GM18502 (cell line): Measurements from ENCODE around the gene MAP2K3.

Experiments
- ATAC-seq: cut with Tn5 transposase; IDR thresholded peaks from one replicate; pipeline ENCODE4 v1.9.1; 2021; ENCODE audit warnings: mild to moderate bottlenecking; ENCODE audit not compliant: unreplicated experiment, poor library complexity

The MAP2K3 gene

GRCh38 chr17:21252289-21252795 lies 32.2 kb upstream of the MAP2K3 start:
- ATAC-seq = no peak

DNA sequence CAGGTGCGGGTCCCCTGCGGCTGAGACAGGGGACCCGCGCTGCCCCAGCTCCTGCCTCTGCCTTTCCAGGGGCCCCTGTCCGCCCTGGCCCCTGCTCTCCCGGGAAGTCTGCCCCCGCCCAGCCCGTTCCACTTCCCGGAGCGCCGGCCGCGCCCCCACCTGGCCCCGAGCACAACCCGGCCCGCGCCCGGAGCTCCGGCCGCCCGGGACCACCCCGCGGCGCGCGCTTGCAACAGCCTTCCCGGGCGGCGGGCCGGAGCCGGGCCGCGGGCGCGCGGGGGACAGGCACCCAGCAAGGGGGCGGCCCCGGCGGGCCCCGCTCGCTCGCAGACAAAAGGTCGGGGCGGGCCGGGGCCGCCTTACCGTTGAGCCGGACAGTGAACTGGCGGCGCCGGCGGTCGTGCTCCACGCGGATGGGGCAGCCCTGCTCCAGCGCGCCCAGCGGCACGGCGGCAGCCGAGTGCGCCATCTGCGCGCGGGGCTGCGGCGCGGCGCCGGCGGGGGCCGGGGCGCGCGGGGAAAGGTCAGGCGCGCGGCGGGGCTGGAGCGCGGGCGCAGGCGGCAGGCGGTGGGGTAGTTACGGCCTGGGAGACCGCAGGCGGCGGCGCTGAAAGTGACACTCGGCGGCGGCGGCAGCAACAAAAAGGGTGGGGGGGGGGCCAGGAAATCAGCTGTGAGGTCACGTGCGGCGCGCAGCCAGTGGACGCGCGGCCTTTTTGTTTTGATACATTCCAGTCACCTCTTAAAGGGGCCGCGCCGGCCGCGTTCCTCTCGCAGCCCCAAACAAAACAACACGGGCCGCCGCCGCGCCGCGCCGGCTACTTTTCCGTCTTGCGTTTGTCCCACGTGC lies 31.5 kb upstream of the MAP2K3 start, which contains the start of gene NATD1:
TSS of gene NATD1 (minus strand) at position 615 of the 850 bp plus-strand sequence. CDS start at position 469, 146 bp downstream.
- ATAC-seq = peak; percentile 74

DNA sequence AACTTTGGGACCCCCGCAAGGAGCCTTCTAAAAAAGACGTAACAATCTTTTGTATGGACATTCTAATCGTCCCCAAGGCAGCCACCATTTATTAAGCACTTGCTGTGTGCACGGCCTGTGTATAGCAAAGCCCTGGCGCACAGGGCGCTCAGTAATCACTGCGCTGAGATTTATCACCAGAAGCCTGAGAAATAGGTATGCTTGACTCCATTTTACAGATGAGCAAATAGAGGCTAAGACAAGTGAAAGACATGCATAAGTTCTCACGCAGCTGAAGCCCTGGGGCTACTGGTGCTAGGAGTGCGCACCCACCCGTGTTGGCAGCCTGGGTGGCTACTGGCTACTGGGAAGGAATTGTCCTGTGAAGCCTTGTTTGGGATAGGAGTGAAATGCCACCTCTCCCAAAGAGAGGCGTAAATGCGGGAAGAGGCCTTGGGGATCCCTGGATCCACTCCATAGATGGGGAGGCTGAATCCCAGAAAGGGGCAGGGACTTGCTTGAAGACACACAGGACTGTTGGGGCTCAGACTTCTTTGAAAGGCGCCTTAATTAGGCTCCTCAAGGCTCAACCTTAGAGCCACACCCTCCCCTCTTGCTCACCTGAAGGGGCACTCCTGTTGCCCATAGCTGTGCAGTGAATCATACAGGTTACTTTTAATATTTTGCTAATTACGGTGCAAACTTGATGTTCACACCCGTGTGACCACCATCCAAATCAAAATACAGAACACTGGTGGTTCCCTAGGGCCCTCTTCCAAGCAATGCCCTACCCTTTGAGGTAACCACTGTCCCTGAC lies 30.7 kb upstream of the MAP2K3 start:
- peak; percentile 18 for ATAC-seq

GRCh38 chr17:21258593-21258992 lies 25.9 kb upstream of the MAP2K3 start:
- no peak for ATAC-seq

DNA sequence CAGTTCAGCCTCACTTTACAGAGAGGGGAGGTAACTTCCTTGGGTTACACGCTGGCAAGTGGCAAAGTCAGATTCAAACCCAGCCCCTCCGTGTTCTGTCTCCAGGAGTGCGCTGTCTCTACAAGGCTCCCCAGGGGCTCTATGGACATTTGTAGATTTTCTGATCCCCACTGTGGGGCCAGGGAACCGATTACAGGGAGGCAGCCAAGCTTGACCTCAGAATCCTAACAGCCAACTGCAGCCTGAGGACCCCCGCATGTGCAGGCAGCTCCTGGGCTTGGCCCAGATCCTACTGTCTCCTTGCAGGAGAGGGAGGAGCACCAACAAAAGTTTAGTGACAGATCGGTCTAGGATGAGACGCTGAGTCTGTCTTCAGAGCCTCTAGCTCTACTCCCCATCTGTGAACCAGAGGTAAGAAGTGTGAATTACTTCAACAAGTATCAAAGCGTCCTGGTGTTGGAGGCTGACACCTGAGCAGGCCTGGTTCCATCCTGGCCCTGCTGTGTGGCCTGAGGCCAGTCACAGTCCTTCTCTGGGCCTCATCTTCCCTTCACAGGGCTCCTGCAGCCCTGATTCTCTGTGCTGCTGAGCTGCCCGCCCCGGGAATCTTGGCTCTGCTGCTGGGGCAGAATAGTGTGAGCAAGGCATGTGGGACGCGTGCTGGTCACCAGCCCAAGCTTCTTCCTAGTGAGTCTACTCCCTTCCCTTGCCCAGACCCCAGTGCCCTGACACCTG lies 22.1 kb upstream of the MAP2K3 start:
- no peak for ATAC-seq

GRCh38 chr17:21263376-21263775 lies 21.1 kb upstream of the MAP2K3 start:
- ATAC-seq = no peak

DNA sequence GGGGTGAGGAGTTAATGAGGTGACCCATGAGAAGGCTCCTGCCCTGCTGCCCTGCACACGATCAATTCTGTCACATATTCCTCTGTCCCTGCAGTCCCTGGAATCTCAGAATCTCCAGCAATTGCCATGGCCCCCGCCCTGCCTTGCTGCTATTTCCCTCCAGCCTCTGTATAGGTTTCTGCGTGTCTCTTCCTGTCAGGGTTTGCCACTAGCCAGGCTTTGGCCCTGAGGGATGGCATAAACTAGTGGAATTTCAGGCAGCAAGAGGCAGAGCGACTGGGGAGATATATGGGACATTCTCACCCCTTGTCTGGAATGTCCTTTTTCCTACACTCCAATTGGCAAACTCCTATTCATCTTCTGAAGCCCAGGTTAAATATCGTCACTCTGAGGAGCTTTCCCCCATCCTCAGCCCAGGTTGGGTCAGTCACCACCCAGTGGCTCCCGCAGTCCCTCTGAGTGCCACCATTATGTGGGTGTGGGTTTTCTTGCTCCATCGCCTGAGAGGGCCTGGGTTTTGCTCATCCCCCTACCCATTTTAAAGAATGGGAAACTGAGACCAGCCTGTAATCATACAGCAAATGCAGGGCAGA lies 15.8 kb upstream of the MAP2K3 start:
- no peak for ATAC-seq

- ATAC-seq = no peak
Observed at GRCh38 chr17:21269394-21269793, 15.1 kb upstream of the MAP2K3 start.

- no peak for ATAC-seq
Observed at GRCh38 chr17:21271454-21272183, 12.9 kb upstream of the MAP2K3 start.

- ATAC-seq = no peak
Observed at GRCh38 chr17:21272250-21272649, 12.3 kb upstream of the MAP2K3 start.

DNA sequence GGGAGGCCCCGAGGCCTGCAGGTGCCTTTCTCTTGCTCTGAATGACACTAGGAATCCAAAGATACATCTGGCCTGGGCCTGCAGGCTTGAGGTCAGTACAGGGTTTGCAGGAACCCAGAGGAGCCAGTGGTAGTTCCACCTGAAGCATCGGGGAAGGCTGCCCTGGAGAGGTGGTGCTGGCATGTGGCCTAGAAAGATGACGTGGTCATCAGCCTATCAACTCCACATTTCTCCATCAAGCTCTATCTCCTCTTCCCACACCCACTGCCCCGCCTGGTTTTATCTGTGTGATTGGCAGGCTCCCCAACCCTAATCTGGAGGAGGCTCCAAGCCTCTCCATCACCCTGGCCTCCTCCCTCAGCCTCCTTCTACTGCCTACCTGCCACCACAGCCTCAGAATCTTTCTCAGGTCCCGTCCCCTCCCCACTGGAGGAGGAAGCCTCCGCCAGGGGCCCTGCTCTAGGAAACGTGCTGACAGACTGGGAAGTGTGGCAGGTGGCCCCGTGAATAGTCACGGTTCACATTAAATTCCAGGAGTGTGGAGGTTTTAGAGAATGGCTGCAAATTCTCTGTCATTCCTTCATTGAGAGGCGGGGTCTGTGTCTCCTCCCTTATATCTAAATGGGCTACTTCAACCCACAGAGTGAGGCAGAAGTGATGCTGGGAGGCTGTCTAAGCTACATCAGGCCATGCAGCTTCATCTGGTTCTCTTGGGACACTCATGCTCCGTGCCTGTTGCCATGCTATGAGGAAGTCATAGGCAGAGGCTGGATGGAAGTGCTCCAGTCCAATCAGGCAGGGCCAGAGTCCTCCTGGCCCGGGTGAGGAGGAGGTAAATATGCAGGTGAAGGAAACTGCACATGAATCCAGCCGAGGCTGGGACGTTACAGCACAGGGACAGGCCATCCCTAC lies 11.4 kb upstream of the MAP2K3 start:
- no peak for ATAC-seq

DNA sequence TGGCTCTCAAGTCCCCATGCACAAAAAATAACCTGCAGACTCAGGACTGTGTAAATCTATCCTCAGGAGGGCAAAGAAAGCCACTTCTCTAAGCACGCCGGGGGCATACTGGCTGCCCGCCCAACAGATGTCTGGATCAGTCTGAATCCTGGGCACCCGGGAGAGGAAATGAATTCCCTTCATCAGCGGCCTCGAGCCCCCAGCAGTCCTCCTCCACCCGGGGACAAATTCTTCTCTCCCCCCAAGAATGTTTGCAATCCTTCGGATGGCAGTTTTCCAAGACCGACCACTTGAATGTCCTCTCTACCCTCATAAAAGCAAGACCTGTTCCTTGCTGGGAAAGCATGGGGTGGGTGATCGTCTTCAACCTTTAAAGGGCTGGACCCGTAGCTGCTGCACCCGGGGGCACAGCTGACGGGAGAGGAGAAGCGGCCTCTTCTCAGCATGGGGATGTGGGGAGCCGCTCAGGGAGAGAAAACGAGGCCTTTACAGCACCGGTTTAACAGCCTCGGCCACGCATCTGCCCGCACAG lies 9.4 kb upstream of the MAP2K3 start:
- ATAC-seq = peak; percentile 13

DNA sequence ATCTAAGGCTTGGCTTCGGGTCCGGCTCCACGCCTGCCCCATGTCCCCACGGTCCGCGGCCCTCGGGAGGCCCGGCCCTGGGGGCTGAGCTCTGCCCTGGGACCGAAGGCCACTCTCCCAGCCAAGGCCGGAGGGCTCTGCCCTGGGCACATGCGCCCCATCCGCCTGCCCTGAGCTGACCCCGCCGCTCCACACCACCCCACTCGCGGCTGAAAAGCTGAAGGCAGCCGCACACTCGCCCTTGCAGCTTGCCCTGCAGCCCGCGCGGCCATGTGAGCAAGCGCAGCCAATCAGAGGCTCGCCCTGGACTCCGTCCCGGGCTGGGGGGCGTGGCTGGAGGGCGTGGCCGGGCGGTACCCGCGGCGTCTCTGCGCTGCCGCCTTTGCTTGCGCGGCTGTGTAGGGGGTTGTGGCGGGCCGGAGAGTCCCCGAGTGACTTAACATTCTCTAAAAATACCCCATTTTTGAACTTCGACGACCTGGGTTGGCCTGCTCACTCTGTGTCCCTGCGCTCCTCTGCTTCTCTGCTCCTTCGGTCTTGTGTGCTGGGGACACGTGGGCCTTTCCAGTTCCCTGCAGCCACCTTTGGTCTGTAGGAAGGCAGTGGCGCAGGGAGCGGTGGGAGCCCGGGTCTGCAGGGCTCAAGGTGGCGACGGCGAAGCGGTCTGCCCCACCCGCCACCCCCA lies 8.8 kb upstream of the MAP2K3 start:
- peak; percentile 95 for ATAC-seq

DNA sequence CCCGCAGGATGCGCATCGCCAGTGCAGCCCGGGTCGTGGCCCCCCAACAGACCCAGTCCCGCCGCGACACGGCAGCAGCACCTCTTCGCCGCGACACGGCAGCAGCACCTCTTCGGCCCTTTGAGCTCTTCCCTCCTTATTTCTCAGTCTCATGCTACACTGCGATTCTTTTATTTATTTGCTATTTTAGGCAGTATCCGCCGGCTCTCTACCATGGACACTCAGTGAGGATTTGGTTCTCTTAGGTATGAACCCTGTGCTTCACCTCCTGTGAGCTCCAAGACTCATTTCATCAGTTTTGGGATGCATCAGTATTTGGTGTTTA lies 8.3 kb upstream of the MAP2K3 start:
- no peak for ATAC-seq

DNA sequence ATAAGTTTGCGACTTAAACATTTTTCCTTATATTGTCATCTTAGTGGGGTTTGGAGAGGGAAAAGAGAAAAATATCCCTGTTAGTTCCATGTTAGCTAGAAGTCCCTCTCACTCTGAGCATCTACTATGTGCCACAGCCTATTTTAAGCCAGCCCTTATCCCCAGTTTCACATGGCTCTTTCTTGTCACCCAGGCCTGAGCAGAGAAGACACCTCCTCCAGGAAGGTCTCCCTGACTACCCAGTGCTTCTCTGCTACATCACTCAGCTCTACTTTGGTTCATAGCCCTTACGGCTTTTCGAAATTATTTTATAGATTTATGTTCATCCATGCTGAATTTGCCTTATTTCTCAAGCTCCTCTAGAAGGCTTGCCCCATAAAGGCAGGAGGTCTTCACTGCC lies 7.2 kb upstream of the MAP2K3 start:
- no peak for ATAC-seq

GRCh38 chr17:21278450-21279197 lies 5.9 kb upstream of the MAP2K3 start:
- ATAC-seq = no peak

GRCh38 chr17:21279198-21279535 lies 5.3 kb upstream of the MAP2K3 start:
- ATAC-seq = no peak
